ENCODE results near the gene NCOA3. TPM values are rescaled to one million over a fixed set of nuclear protein-coding genes. Genes with fewer than 3 reads are reported as not detected.

The NCOA3 gene
- total and polyA plus RNA-seq, 2 of the 8 experiments (the other 6 are each of a cell fraction or from before 2014, with no cell fraction given): 7.9 to 24.7 TPM

GRCh38 chr20:47605673-47606413 is 104.2 kb downstream of the NCOA3 start:
- Histone ChIP-seq H3K23me2 (ENCODE audit: low read depth, low read length) (no peaks in the 10 kb centered on the region), H4K5ac (ENCODE audit: insufficient read length, low read depth, low read length) (no peak overlapping the region), H3K4me2 (ENCODE audit: insufficient read depth in 1 of 2, low read depth in 2 of 2, low read length in 2 of 2) (no peak overlapping the region), H2BK120ac (replicated peaks; ENCODE audit: low read depth, low read length) (no peak overlapping the region), H4K20me1 (replicated peaks in 1 of 2; ENCODE audit: control insufficient read depth in 1 of 2, insufficient read depth in 2 of 2, low read length in 2 of 2) (no peaks in the 10 kb centered on the region), H3K18ac (ENCODE audit: extremely low read depth, low read length) (no peak overlapping the region), H2BK12ac (ENCODE audit: low read depth, low read length) (no peak overlapping the region), H4K8ac (ENCODE audit: extremely low read depth, insufficient read depth, low read length) (no peak overlapping the region), H3K56ac (replicated peaks; ENCODE audit: insufficient read length, low read depth, low read length) (no peak overlapping the region), H3K27me3 (replicated peaks in 1 of 4; ENCODE audit: control insufficient read depth in 3 of 4, extremely low read depth in 1 of 4, insufficient read depth in 3 of 4, low read length in 3 of 4) (no peaks in the 10 kb centered on the region), H2BK15ac (ENCODE audit: low read length) (no peak overlapping the region), H3K79me2 (ENCODE audit: control insufficient read depth in 1 of 2, insufficient read depth in 2 of 2, low read length in 2 of 2) (peaks cover 0 to 11% of the 10 kb centered on the region in 2 experiments; a peak in 1 of 4 replicates), H3K9me3 (ENCODE audit: insufficient read depth in 2 of 2, low read depth in 1 of 2, low read length in 1 of 2) (peaks cover 2% of the 10 kb centered on the region in 2 experiments; a peak in 2 of 4 replicates), H2BK20ac (ENCODE audit: low read length) (no peak overlapping the region), H2BK5ac (ENCODE audit: low read depth, low read length) (no peak overlapping the region), H2AFZ (ENCODE audit: low read length) (no peak overlapping the region), H4K91ac (replicated peaks; ENCODE audit: insufficient read length, low read length) (no peak overlapping the region), H3K27ac (ENCODE audit: low read depth, low read length) (no peak overlapping the region), H3K79me1 (ENCODE audit: low read depth, low read length) (no peaks in the 10 kb centered on the region; the same call in 1 of the 2 replicates), H3K4ac (replicated peaks; ENCODE audit: insufficient read length, low read depth, low read length) (no peak overlapping the region), H2AK5ac (ENCODE audit: low read depth, low read length) (no peak overlapping the region), H3K14ac (ENCODE audit: insufficient read length) (no peak overlapping the region), H3K36me3 (ENCODE audit: control insufficient read depth in 2 of 4, insufficient read depth in 4 of 4, low read length in 3 of 4) (no peaks in the 10 kb centered on the region), H3K4me3 (ENCODE audit: extremely low read depth in 1 of 4, insufficient read depth in 2 of 4, low read depth in 3 of 4, low read length in 4 of 4) (no peak overlapping the region), H3K23ac (ENCODE audit: insufficient read length) (no peak overlapping the region), H3K4me1 (replicated peaks in 1 of 4; ENCODE audit: control insufficient read depth in 3 of 4, insufficient read depth in 4 of 4, low read length in 3 of 4) (no peaks in the 10 kb centered on the region), H3K9ac (replicated peaks in 1 of 4; ENCODE audit: extremely low read depth in 1 of 4, low read depth in 3 of 4, low read length in 3 of 4) (no peak overlapping the region)
- ChIA-PET POLR2A (ENCODE audit: partially characterized antibody) (no interaction called here), CTCF (ENCODE audit: partially characterized antibody) (interaction anchor here (1.4 kb wide), 1 partner anchor 85 kb away, joined by 5 read pairs; no protein-coding TSS in a partner anchor)
- DNase-seq (ENCODE audit: low read depth in 1 of 2, low spot score in 2 of 2) (no peak), FAIRE-seq (no peak)
- WGBS, 2 experiments (ENCODE audit: extremely low coverage in 1 of 2, insufficient coverage in 1 of 2, insufficient read length in 1 of 2, insufficient replicate concordance in 2 of 2, low coverage in 1 of 2, low lambda C conversion rate in 2 of 2, missing lambda C conversion rate in 1 of 2): 97% methylated on average over 9 of the region's 9 CpGs; no CpG with 5 or more reads in 1 of the 2 experiments
- TF ChIP-seq TAF7 (optimal IDR thresholded peaks at IDR 0.05; ENCODE audit: borderline replicate concordance, low read depth, low read length) (no peak), KDM1A (IDR thresholded peaks at IDR 0.05; ENCODE audit: borderline replicate concordance, low read length) (no peak), TBP (IDR thresholded peaks at IDR 0.05; ENCODE audit: low read depth, low read length) (no peak), KDM5A (IDR thresholded peaks at IDR 0.05; ENCODE audit: low read length) (no peak), GABPA (IDR thresholded peaks at IDR 0.05; ENCODE audit: borderline replicate concordance, insufficient read depth, low read length) (no peak), SAP30 (IDR thresholded peaks at IDR 0.05; ENCODE audit: insufficient read depth, insufficient replicate concordance, low read length) (no peak), CEBPB (IDR thresholded peaks at IDR 0.05; ENCODE audit: low read depth, low read length) (no peak), ATF3 (IDR thresholded peaks at IDR 0.05; ENCODE audit: insufficient read depth, low read depth, low read length) (no peak), NRF1 (IDR thresholded peaks at IDR 0.05; ENCODE audit: low read depth, low read length) (no peak), E2F6 (IDR thresholded peaks at IDR 0.05) (no peak), YY1 (IDR thresholded peaks at IDR 0.05; ENCODE audit: low read depth, low read length) (no peak)
